WTC11 (cell line): ENCODE results near the gene CACNA2D1. TPM values are rescaled to one million over a fixed set of nuclear protein-coding genes. Genes with fewer than 3 reads are reported as not detected.
A peak's percentile ranks its signal among the peaks of the same experiment; 100 is the strongest.

Experiments used
- ATAC-seq: fragments of 200-7000 bp; cut with Tn5 transposase; 2 replicates; pipeline ENCODE4 v1.10.0; 2021; ENCODE audit warnings: mild to moderate bottlenecking, moderate library complexity
- CTCF ChIA-PET: fragments of 300-600 bp; sonication (Branson Sonifier 250); formaldehyde crosslinking; loops from one replicate; lab custom pipeline; 2021; ENCODE audit warnings: antibody characterized with exemption; lab: Charles Lee
- POLR2A ChIA-PET: fragments of 350-600 bp; sonication (Branson Sonifier 250); formaldehyde crosslinking; loops from one replicate; lab custom pipeline; 2021; ENCODE audit warnings: antibody characterized with exemption; lab: Charles Lee
- DNase-seq: peaks from one replicate; pipeline ENCODE4 v3.0.0; 2021; ENCODE audit warnings: low spot score
- H3K27ac Mint-ChIP-seq: 2 replicates; pipeline ENCODE4 v1.8.0; 2021; ENCODE audit warnings: mixed read lengths
- H3K27me3 Mint-ChIP-seq: 2 replicates; pipeline ENCODE4 v1.8.0; 2021; ENCODE audit warnings: low read depth, mild to moderate bottlenecking, moderate library complexity, mixed read lengths
- H3K36me3 Mint-ChIP-seq: 2 replicates; pipeline ENCODE4 v1.8.0; 2021; ENCODE audit warnings: mixed read lengths
- H3K4me1 Mint-ChIP-seq: 2 replicates; pipeline ENCODE4 v1.8.0; 2022; ENCODE audit warnings: mixed read lengths
- H3K4me3 Mint-ChIP-seq: 2 replicates; pipeline ENCODE4 v1.8.0; 2021; ENCODE audit warnings: mild to moderate bottlenecking, moderate library complexity, mixed read lengths
- H3K9me3 Mint-ChIP-seq: 2 replicates; pipeline ENCODE4 v1.8.0; 2021; ENCODE audit warnings: mixed read lengths
- AFF4 ChIP-seq: sonication (generic); formaldehyde crosslinking; IDR thresholded peaks from 2 replicates; pipeline ENCODE4 v1.8.1; 2023; ENCODE audit warnings: mild to moderate bottlenecking, missing genetic modification reagents, borderline replicate concordance
- ATF1 ChIP-seq: sonication (generic); formaldehyde crosslinking; IDR thresholded peaks from 2 replicates; pipeline ENCODE4 v1.8.1; 2023; ENCODE audit warnings: mild to moderate bottlenecking, moderate library complexity, missing genetic modification reagents
- ELF4 ChIP-seq: sonication (generic); formaldehyde crosslinking; IDR thresholded peaks from 2 replicates; pipeline ENCODE4 v1.8.1; 2022; ENCODE audit warnings: low read depth, mild to moderate bottlenecking, moderate library complexity, missing genetic modification reagents
- ESRRA ChIP-seq: sonication (generic); formaldehyde crosslinking; IDR thresholded peaks from 2 replicates; pipeline ENCODE4 v1.8.1; 2022; ENCODE audit warnings: mild to moderate bottlenecking, missing genetic modification reagents, borderline replicate concordance
- GTF2I ChIP-seq: fragments of 250-450 bp; sonication (Bioruptor Pico); conservative IDR thresholded peaks from 2 replicates; pipeline ENCODE4 v1.4.0; 2021; ENCODE audit warnings: mild to moderate bottlenecking
- MYBL2 ChIP-seq: sonication (generic); formaldehyde crosslinking; IDR thresholded peaks from 2 replicates; pipeline ENCODE4 v1.8.1; 2023; ENCODE audit warnings: mild to moderate bottlenecking, moderate library complexity, missing genetic modification reagents
- RORB ChIP-seq: fragments of 250-450 bp; sonication (Bioruptor Pico); IDR thresholded peaks from 2 replicates; pipeline ENCODE4 v1.9.0; 2021; ENCODE audit warnings: mild to moderate bottlenecking
- ZNF232 ChIP-seq: sonication (generic); formaldehyde crosslinking; IDR thresholded peaks from 2 replicates; pipeline ENCODE4 v1.8.0; 2022; ENCODE audit warnings: mild to moderate bottlenecking, missing genetic modification reagents
- ZNF671 ChIP-seq: fragments of 250-450 bp; sonication (Bioruptor Pico); IDR thresholded peaks from 2 replicates; pipeline ENCODE4 v1.8.0; 2021; ENCODE audit warnings: mild to moderate bottlenecking
- total RNA-seq: library from RNA; stranded (reverse); gene quantifications from 3 replicates; pipeline ENCODE4 v1.2.3, GENCODE V29; 2021
- TF ChIP-seq, protein P1 (sequence below): fragments of 250-450 bp; sonication (Bioruptor Pico); conservative IDR thresholded peaks from 2 replicates; pipeline ENCODE4 v1.9.0; 2021; ENCODE audit warnings: mild to moderate bottlenecking
- TF ChIP-seq, protein P2 (sequence below): sonication (generic); formaldehyde crosslinking; IDR thresholded peaks from 2 replicates; pipeline ENCODE4 v1.8.1; 2022; ENCODE audit warnings: low read depth, missing genetic modification reagents, borderline replicate concordance
- TF ChIP-seq, protein P3 (sequence below): sonication (generic); formaldehyde crosslinking; IDR thresholded peaks from 2 replicates; pipeline ENCODE4 v1.8.1; 2023; ENCODE audit warnings: mild to moderate bottlenecking, missing genetic modification reagents

The CACNA2D1 gene
- total RNA-seq, 1 experiment from 2014 or later: 33.3 TPM

- peak; percentile 55 for ATAC-seq
- no peak overlapping the region for H3K4me3 Mint-ChIP-seq
- peaks cover 36% of the 10 kb centered on the region for H3K4me1 Mint-ChIP-seq
Observed at GRCh38 chr7:82335927-82336326, 107.7 kb downstream of the CACNA2D1 start.

GRCh38 chr7:82335001-82335400 is 108.6 kb downstream of the CACNA2D1 start:
- ChIA-PET CTCF (no interaction called here), POLR2A (no interaction called here)
- ATAC-seq (no peak), DNase-seq (no peak)
- Mint-ChIP-seq H3K4me1 (peaks cover 39% of the 10 kb centered on the region), H3K4me3 (no peak overlapping the region), H3K27ac (peak overlapping the region; percentile 57; the same call in 1 of the 2 replicates), H3K27me3 (no peaks in the 10 kb centered on the region), H3K36me3 (no peaks in the 10 kb centered on the region), H3K9me3 (no peaks in the 10 kb centered on the region)
- TF ChIP-seq, protein P1, sequence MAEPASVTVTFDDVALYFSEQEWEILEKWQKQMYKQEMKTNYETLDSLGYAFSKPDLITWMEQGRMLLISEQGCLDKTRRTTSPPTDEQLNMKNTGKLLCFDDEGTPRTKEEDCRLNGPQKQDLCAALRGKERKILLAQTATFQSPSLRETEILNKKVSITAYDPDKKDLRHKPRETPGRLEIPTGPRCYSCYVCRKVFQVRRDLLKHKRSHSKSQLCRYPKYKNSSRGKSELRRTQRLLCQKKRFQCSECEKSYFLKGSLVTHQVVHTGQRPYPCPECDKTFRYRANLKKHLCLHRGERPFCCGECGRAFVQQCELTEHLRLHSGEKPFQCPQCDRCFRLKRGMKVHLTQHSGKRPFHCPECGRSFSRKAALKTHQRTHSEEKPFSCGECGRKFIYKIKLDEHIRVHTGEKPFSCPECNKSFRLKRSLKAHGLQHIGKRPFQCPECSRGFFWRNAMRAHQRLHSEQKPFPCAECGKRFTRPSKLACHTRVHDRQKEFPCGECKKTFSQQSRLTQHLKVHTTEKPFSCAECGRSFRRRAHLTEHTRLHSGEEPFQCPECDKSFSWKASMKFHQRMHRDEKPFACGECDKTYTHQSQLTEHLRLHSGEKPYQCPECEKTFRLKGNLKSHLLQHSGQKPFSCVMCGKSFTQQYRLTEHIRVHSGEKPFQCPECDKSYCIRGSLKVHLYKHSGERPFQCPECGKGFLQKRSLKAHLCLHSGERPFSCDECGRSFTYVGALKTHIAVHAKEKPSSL (CRISPR knock-in tag): no peak
- TF ChIP-seq, protein P2, sequence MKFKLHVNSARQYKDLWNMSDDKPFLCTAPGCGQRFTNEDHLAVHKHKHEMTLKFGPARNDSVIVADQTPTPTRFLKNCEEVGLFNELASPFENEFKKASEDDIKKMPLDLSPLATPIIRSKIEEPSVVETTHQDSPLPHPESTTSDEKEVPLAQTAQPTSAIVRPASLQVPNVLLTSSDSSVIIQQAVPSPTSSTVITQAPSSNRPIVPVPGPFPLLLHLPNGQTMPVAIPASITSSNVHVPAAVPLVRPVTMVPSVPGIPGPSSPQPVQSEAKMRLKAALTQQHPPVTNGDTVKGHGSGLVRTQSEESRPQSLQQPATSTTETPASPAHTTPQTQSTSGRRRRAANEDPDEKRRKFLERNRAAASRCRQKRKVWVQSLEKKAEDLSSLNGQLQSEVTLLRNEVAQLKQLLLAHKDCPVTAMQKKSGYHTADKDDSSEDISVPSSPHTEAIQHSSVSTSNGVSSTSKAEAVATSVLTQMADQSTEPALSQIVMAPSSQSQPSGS: no peak
- TF ChIP-seq MYBL2 (CRISPR knock-in tag) (no peak), ZNF232 (CRISPR knock-in tag) (no peak), GTF2I (CRISPR knock-in tag) (no peak)

More at GRCh38 chr7:82335927-82336326, 107.7 kb downstream of the CACNA2D1 start:
- H3K27me3 Mint-ChIP-seq: no peaks in the 10 kb centered on the region
- no peaks in the 10 kb centered on the region for H3K9me3 Mint-ChIP-seq
- TF ChIP-seq ELF4: no peak
- no peak for TF ChIP-seq AFF4 (CRISPR knock-in tag)
- TF ChIP-seq ATF1: no peak
- no peak for TF ChIP-seq ESRRA
- no peak for TF ChIP-seq RORB (CRISPR knock-in tag)
- H3K36me3 Mint-ChIP-seq: no peaks in the 10 kb centered on the region
- peak overlapping the region; percentile 5; the same call in 1 of the 2 replicates for H3K27ac Mint-ChIP-seq
- CTCF ChIA-PET: no interaction called here
- DNase-seq: no peak
- POLR2A ChIA-PET: no interaction called here

GRCh38 chr7:82331234-82331633 is 112.3 kb downstream of the CACNA2D1 start:
- Mint-ChIP-seq H3K27ac (peak overlapping the region; percentile 81), H3K4me1 (peaks cover 33% of the 10 kb centered on the region), H3K27me3 (no peaks in the 10 kb centered on the region), H3K9me3 (no peaks in the 10 kb centered on the region), H3K4me3 (no peak overlapping the region), H3K36me3 (no peaks in the 10 kb centered on the region)
- TF ChIP-seq, protein P3, sequence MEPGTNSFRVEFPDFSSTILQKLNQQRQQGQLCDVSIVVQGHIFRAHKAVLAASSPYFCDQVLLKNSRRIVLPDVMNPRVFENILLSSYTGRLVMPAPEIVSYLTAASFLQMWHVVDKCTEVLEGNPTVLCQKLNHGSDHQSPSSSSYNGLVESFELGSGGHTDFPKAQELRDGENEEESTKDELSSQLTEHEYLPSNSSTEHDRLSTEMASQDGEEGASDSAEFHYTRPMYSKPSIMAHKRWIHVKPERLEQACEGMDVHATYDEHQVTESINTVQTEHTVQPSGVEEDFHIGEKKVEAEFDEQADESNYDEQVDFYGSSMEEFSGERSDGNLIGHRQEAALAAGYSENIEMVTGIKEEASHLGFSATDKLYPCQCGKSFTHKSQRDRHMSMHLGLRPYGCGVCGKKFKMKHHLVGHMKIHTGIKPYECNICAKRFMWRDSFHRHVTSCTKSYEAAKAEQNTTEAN (CRISPR knock-in tag): no peak
- TF ChIP-seq ZNF671: no peak
- POLR2A ChIA-PET: no interaction called here
- CTCF ChIA-PET: no interaction called here
- ATAC-seq (no peak), DNase-seq (no peak)
